ENCODE measurements around the gene KRT36.

Gene KRT36

GRCh38 chr17:41489531-41489930 is at the start of gene KRT36:
Gene KRT36 (minus strand): TSS chr17:41489910. CDS start chr17:41489864, 46 bp downstream.
- no peak for DNase-seq (ENCODE audit: low read depth in 3 of 3)

- DNase-seq (ENCODE audit: low read depth in 3 of 3) = no peak
Measured at GRCh38 chr17:41539071-41539492, 49.4 kb upstream of the KRT36 start.

GRCh38 chr17:41538565-41538991 is 48.9 kb upstream of the KRT36 start:
- no peak for DNase-seq (ENCODE audit: low read depth in 3 of 3)

GRCh38 chr17:41537990-41538389 is 48.3 kb upstream of the KRT36 start:
- no peak for DNase-seq (ENCODE audit: low read depth in 3 of 3)

GRCh38 chr17:41537614-41537954 is 47.9 kb upstream of the KRT36 start:
- DNase-seq (ENCODE audit: low read depth in 3 of 3) = no peak

GRCh38 chr17:41536741-41537613 is 47.3 kb upstream of the KRT36 start:
- DNase-seq (ENCODE audit: low read depth in 3 of 3) = no peak

GRCh38 chr17:41535764-41536481 is 46.2 kb upstream of the KRT36 start:
- DNase-seq (ENCODE audit: low read depth in 3 of 3) = no peak

GRCh38 chr17:41534899-41535546 is 45.3 kb upstream of the KRT36 start:
- DNase-seq (ENCODE audit: low read depth in 3 of 3) = no peak

GRCh38 chr17:41533613-41534012 is 43.9 kb upstream of the KRT36 start:
- no peak for DNase-seq (ENCODE audit: low read depth in 3 of 3)

GRCh38 chr17:41532947-41533570 is 43.3 kb upstream of the KRT36 start:
- DNase-seq (ENCODE audit: low read depth in 3 of 3) = no peak

- no peak for DNase-seq (ENCODE audit: low read depth in 3 of 3)
Measured at GRCh38 chr17:41531993-41532392, 42.3 kb upstream of the KRT36 start.

- DNase-seq (ENCODE audit: low read depth in 3 of 3) = no peak
Measured at GRCh38 chr17:41530062-41531048, 40.6 kb upstream of the KRT36 start.

- no peak for DNase-seq (ENCODE audit: low read depth in 3 of 3)
Measured at GRCh38 chr17:41529491-41529915, 39.8 kb upstream of the KRT36 start.

GRCh38 chr17:41528959-41529353 is 39.2 kb upstream of the KRT36 start:
- no peak for DNase-seq (ENCODE audit: low read depth in 3 of 3)

GRCh38 chr17:41527063-41528023 is 37.6 kb upstream of the KRT36 start:
- no peak for DNase-seq (ENCODE audit: low read depth in 3 of 3)

GRCh38 chr17:41524261-41524660 is 34.6 kb upstream of the KRT36 start:
- no peak for DNase-seq (ENCODE audit: low read depth in 3 of 3)

- no peak for DNase-seq (ENCODE audit: low read depth in 3 of 3)
Measured at GRCh38 chr17:41523787-41524186, 34.1 kb upstream of the KRT36 start.

- no peak for DNase-seq (ENCODE audit: low read depth in 3 of 3)
Measured at GRCh38 chr17:41523225-41523593, 33.5 kb upstream of the KRT36 start.

- DNase-seq (ENCODE audit: low read depth in 3 of 3) = no peak
Measured at GRCh38 chr17:41522301-41523224, 32.9 kb upstream of the KRT36 start.
